Esophagus muscularis mucosa (tissue), 4 donors: ENCODE measurements around the gene PPP1R3F. TPM values are rescaled to one million over a fixed set of nuclear protein-coding genes. Genes with fewer than 3 reads are reported as not detected.

Experiments used
- DNase-seq: peaks from one replicate; pipeline ENCODE4 v3.0.0-alpha.2; 2017; ENCODE audit errors: extremely low spot score
- H3K27ac ChIP-seq, 4 donors: fragments of 200-600 bp; sonication (generic); replicated peaks in 1 of 4; 1 replicate in 3 of 4; 2 replicates in 1 of 4; pipeline ENCODE4 v1.5.1; 2016 to 2019; ENCODE audit warnings: mild to moderate bottlenecking in 1 of 4
- H3K27me3 ChIP-seq, 4 donors: fragments of 200-600 bp; sonication (generic); one replicate each; pipeline versions ENCODE4 v1.5.1 to v1.6.0; 2016 to 2019
- H3K36me3 ChIP-seq, 4 donors: fragments of 200-600 bp; sonication (generic); one replicate each; pipeline ENCODE4 v1.5.1; 2016 to 2019
- H3K4me1 ChIP-seq, 4 donors: fragments of 200-600 bp; sonication (generic); one replicate each; pipeline ENCODE4 v1.5.1; 2016 to 2019
- H3K4me3 ChIP-seq, 4 donors: fragments of 200-600 bp; sonication (generic); 1 replicate in 2 of 4; 2 replicates in 2 of 4; pipeline ENCODE4 v1.5.1; 2016 to 2019; ENCODE audit warnings: mild to moderate bottlenecking in 4 of 4, moderate library complexity in 1 of 4
- H3K9me3 ChIP-seq, 4 donors: fragments of 200-600 bp; sonication (generic); 1 replicate in 3 of 4; 2 replicates in 1 of 4; pipeline ENCODE4 v1.5.1; 2016 to 2019
- EP300 ChIP-seq: sonication (generic); formaldehyde crosslinking; IDR thresholded peaks from one replicate; pipeline ENCODE4 v1.6.1; 2017; ENCODE audit warnings: antibody characterized with exemption
- POLR2A ChIP-seq: fragments of 450-650 bp; IDR thresholded peaks from one replicate; pipeline ENCODE4 v1.6.1; 2017; ENCODE audit warnings: antibody characterized with exemption, moderate library complexity, mild to moderate bottlenecking, low read depth
- POLR2AphosphoS5 ChIP-seq, 2 donors: sonication (generic); formaldehyde crosslinking; IDR thresholded peaks; one replicate each; pipeline ENCODE4 v1.6.1; 2017; ENCODE audit warnings: antibody characterized with exemption in 2 of 2
- WGBS: methylation state at CpG from one replicate; pipeline ENCODE4 v1.1.5; 2018; 5-methylcytosine and 5-hydroxymethylcytosine counted together
- intact Hi-C: fragments of 100-400 bp; cut with DNase I; formaldehyde crosslinking; loops from one replicate; pipeline ENCODE4 v1.15.1; 2023
- total RNA-seq, 4 donors: library from RNA; depleted of rRNA; stranded (reverse); fragments of >200 nt; gene quantifications; one replicate each; pipeline versions ENCODE4 v1.1.0 to v1.2.1, GENCODE V29; 2016
- TF ChIP-seq, protein P1 (sequence below), 3 experiments: fragments of 200-600 bp in 2 of 3; fragments of 450-650 bp in 1 of 3; sonication (generic) in 2 of 3; IDR thresholded peaks; one replicate each; pipeline ENCODE4 v1.5.1; 2017 to 2019; ENCODE audit warnings: antibody characterized with exemption in 3 of 3, mild to moderate bottlenecking in 2 of 3, moderate library complexity in 1 of 3

The PPP1R3F gene
- total RNA-seq, 4 donors from 2014 or later = 13.8 to 27.0 (median 16.4) TPM

GRCh38 chrX:49266523-49267445 is 2.8 kb upstream of the PPP1R3F start:
- TF ChIP-seq EP300 = no peak
- no peak for TF ChIP-seq POLR2A
- TF ChIP-seq, protein P1, sequence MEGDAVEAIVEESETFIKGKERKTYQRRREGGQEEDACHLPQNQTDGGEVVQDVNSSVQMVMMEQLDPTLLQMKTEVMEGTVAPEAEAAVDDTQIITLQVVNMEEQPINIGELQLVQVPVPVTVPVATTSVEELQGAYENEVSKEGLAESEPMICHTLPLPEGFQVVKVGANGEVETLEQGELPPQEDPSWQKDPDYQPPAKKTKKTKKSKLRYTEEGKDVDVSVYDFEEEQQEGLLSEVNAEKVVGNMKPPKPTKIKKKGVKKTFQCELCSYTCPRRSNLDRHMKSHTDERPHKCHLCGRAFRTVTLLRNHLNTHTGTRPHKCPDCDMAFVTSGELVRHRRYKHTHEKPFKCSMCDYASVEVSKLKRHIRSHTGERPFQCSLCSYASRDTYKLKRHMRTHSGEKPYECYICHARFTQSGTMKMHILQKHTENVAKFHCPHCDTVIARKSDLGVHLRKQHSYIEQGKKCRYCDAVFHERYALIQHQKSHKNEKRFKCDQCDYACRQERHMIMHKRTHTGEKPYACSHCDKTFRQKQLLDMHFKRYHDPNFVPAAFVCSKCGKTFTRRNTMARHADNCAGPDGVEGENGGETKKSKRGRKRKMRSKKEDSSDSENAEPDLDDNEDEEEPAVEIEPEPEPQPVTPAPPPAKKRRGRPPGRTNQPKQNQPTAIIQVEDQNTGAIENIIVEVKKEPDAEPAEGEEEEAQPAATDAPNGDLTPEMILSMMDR (IDR thresholded peaks at IDR 0.05) = no peak
- TF ChIP-seq POLR2AphosphoS5 (IDR thresholded peaks at IDR 0.05) = no peak
- intact Hi-C loops = no loop called here
- Histone ChIP-seq H3K4me3 (no peak overlapping the region), H3K36me3 (no peaks in the 10 kb centered on the region), H3K4me1 (peaks cover 2 to 22% (median 21%) of the 10 kb centered on the region in 4 donors), H3K9me3 (no peaks in the 10 kb centered on the region), H3K27me3 (no peaks in the 10 kb centered on the region), H3K27ac (no peak overlapping the region)
- DNase-seq = no peak
- 78% methylated on average over 10 of the region's 10 CpGs for WGBS

DNA sequence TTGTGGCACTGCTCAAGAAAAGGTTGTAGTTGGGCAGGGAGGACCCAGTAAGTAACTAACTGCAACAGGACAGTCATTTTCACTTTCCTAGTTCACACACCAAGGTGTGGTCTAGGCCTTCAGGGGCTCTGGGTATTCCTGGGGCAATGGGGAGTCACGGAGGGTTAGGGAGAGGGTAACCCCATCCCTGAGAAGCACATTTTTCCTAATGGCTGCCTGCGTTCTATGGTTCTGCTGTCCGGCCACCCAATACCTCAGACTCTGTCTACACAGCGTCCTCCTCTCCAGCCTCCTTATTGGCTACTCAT is 937 bp upstream of the PPP1R3F start:
- H3K4me1 ChIP-seq = peaks cover 8 to 41% (median 39%) of the 10 kb centered on the region in 4 donors
- H3K27ac ChIP-seq = peak overlapping the region; percentile 88 to 93 (median 90)
- H3K36me3 ChIP-seq = no peaks in the 10 kb centered on the region
- H3K4me3 ChIP-seq = peak overlapping the region; percentile 70 to 85 (median 75)
- 46% methylated on average over 4 of the region's 4 CpGs for WGBS
- no peaks in the 10 kb centered on the region for H3K9me3 ChIP-seq
- TF ChIP-seq EP300 (no peak), POLR2A (no peak), POLR2AphosphoS5 (IDR thresholded peaks at IDR 0.05) (no peak)
- TF ChIP-seq, protein P1 (IDR thresholded peaks at IDR 0.05) = no peak
- H3K27me3 ChIP-seq = no peaks in the 10 kb centered on the region
- no peak for DNase-seq
- intact Hi-C loops = no loop called here

- H3K36me3 ChIP-seq = no peaks in the 10 kb centered on the region
- H3K9me3 ChIP-seq = no peaks in the 10 kb centered on the region
- no peaks in the 10 kb centered on the region for H3K27me3 ChIP-seq
- 46% methylated on average over 45 of the region's 45 CpGs for WGBS
- peaks cover 8 to 46% (median 42%) of the 10 kb centered on the region in 4 donors for H3K4me1 ChIP-seq
- peak overlapping the region; percentile 70 to 85 (median 75) for H3K4me3 ChIP-seq
- peak overlapping the region; percentile 88 to 93 (median 90) for H3K27ac ChIP-seq
- TF ChIP-seq POLR2AphosphoS5 (IDR thresholded peaks at IDR 0.05) (peak; percentile 76 to 84), EP300 (no peak), POLR2A (no peak)
- peak; percentile 99 for DNase-seq
- intact Hi-C loops = no loop called here
Observed at GRCh38 chrX:49269010-49269766, 405 bp upstream of the PPP1R3F start.

DNA sequence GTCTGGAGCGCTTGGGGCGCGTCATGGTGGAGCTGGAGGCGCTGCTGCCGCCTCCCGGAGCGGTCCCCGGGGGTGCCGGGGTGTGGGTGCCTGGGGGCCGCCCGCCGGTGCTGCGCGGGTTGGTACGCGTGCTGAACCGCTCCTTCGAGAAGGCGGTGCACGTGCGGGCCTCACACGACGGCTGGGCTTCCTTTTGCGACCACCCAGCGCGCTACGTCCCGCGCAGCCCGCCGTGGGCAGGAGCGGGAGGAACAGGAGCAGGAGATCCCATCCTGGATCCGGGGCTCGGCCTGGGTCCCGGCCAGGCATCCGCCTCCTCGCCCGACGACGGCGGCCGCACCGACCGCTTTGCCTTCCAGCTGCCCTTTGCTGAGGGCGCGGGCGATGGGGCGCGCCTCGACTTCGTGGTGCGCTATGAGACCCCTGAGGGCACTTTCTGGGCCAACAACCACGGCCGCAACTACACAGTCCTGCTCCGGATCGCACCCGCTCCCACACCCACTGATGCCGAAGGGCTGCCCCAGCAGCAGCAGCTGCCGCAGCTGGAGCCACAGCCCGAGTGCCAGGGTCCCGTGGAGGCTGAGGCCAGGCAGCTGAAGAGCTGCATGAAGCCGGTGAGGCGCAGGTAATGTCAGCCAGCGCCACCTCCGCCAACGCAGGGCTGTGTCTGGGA is 792 bp downstream of the PPP1R3F start:
- Histone ChIP-seq H3K4me1 (peaks cover 8 to 50% (median 42%) of the 10 kb centered on the region in 4 donors), H3K9me3 (no peaks in the 10 kb centered on the region), H3K36me3 (no peaks in the 10 kb centered on the region), H3K27me3 (no peaks in the 10 kb centered on the region), H3K4me3 (peak overlapping the region; percentile 70 to 85 (median 75)), H3K27ac (peak overlapping the region; percentile 88 to 93 (median 90))
- no peak for TF ChIP-seq POLR2A
- TF ChIP-seq, protein P1 (IDR thresholded peaks at IDR 0.05) = no peak
- intact Hi-C loops = no loop called here
- no peak for DNase-seq
- 71% methylated on average over 23 of the region's 66 CpGs for WGBS

DNA sequence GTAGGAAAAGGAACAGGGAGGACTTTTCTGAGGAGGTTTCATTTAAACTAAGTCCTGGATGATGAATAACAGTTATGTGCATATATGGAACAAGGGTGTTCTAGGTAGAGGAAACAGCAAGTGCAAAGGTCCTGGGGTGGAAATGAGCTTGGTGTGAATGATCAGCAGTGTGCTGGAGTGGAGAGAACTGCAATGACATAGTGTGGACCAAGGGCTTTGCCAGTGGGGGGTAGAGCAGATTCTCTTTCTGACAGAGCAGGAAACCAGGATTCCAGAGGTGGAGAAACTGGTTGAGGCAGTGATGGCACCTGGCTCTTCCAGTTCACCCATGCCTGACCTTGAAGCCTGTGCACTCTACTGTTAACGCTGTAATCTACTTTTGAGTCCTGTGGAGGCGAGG is 1.7 kb downstream of the PPP1R3F start:
- Histone ChIP-seq H3K27ac (no peak overlapping the region), H3K4me1 (peaks cover 8 to 50% (median 42%) of the 10 kb centered on the region in 4 donors), H3K9me3 (no peaks in the 10 kb centered on the region), H3K36me3 (no peaks in the 10 kb centered on the region), H3K27me3 (no peaks in the 10 kb centered on the region), H3K4me3 (peak overlapping the region in 2 of 4 donors; percentile 70 to 79)
- TF ChIP-seq POLR2A (no peak), EP300 (no peak), POLR2AphosphoS5 (IDR thresholded peaks at IDR 0.05) (no peak)
- TF ChIP-seq, protein P1 (IDR thresholded peaks at IDR 0.05) = no peak
- intact Hi-C loops = no loop called here
- no peak for DNase-seq
- WGBS = 88% methylated on average over 2 of the region's 2 CpGs
